KOPT-K1 (cell line): ENCODE data around the gene MINDY4.

Experiments
- H3K27ac ChIP-seq: fragments of 200-600 bp; sonication (generic); 2 replicates; pipeline ENCODE4 v1.5.1; 2016; ENCODE audit warnings: antibody characterized with exemption, mild to moderate bottlenecking, low read depth, low read length; ENCODE audit not compliant: poor library complexity, severe bottlenecking
- H3K36me3 ChIP-seq: fragments of 200-600 bp; sonication (generic); 2 replicates; pipeline ENCODE4 v1.5.1; 2017; ENCODE audit warnings: antibody characterized with exemption, mild to moderate bottlenecking, low read length, moderate library complexity; ENCODE audit not compliant: insufficient read depth
- H3K9me3 ChIP-seq: fragments of 200-600 bp; sonication (generic); 2 replicates; pipeline ENCODE4 v1.5.1; 2017; ENCODE audit warnings: antibody characterized with exemption, low read length, mild to moderate bottlenecking; ENCODE audit not compliant: insufficient read depth, poor library complexity, severe bottlenecking

MINDY4 gene

GRCh38 chr7:30752979-30753378, 18.2 kb upstream of the MINDY4 start:
- Histone ChIP-seq H3K9me3 (no peaks in the 10 kb centered on the region), H3K27ac (no peak overlapping the region), H3K36me3 (no peaks in the 10 kb centered on the region)

- no peak overlapping the region for H3K27ac ChIP-seq
- no peaks in the 10 kb centered on the region for H3K36me3 ChIP-seq
- no peaks in the 10 kb centered on the region for H3K9me3 ChIP-seq
These were observed 16.8 kb upstream of the MINDY4 start for GRCh38 chr7:30754315-30754877.

- H3K36me3 ChIP-seq, result no peaks in the 10 kb centered on the region
- no peak overlapping the region for H3K27ac ChIP-seq
- H3K9me3 ChIP-seq, result no peaks in the 10 kb centered on the region
These were observed 15.6 kb upstream of the MINDY4 start for GRCh38 chr7:30755384-30756154.

GRCh38 chr7:30757342-30757692, 13.9 kb upstream of the MINDY4 start:
- Histone ChIP-seq H3K9me3 (no peaks in the 10 kb centered on the region), H3K27ac (no peak overlapping the region), H3K36me3 (no peaks in the 10 kb centered on the region)

GRCh38 chr7:30760514-30761213, 10.6 kb upstream of the MINDY4 start:
- H3K9me3 ChIP-seq, result no peaks in the 10 kb centered on the region
- no peak overlapping the region for H3K27ac ChIP-seq
- no peaks in the 10 kb centered on the region for H3K36me3 ChIP-seq

GRCh38 chr7:30761214-30762156, 9.7 kb upstream of the MINDY4 start:
- Histone ChIP-seq H3K27ac (no peak overlapping the region), H3K36me3 (no peaks in the 10 kb centered on the region), H3K9me3 (no peaks in the 10 kb centered on the region)

- Histone ChIP-seq H3K36me3 (no peaks in the 10 kb centered on the region), H3K27ac (no peak overlapping the region), H3K9me3 (no peaks in the 10 kb centered on the region)
These were observed 6.9 kb upstream of the MINDY4 start for GRCh38 chr7:30764030-30764975.

- H3K36me3 ChIP-seq, result no peaks in the 10 kb centered on the region
- H3K9me3 ChIP-seq, result no peaks in the 10 kb centered on the region
- no peak overlapping the region for H3K27ac ChIP-seq
These were observed 5.8 kb upstream of the MINDY4 start for GRCh38 chr7:30765408-30765807.

GRCh38 chr7:30770845-30771173, 408 bp upstream of the MINDY4 start:
- Histone ChIP-seq H3K27ac (peak overlapping the region; percentile 22), H3K36me3 (no peaks in the 10 kb centered on the region), H3K9me3 (no peaks in the 10 kb centered on the region)

GRCh38 chr7:30771880-30772425, 736 bp downstream of the MINDY4 start:
- Histone ChIP-seq H3K27ac (peak overlapping the region; percentile 57), H3K9me3 (no peaks in the 10 kb centered on the region), H3K36me3 (no peaks in the 10 kb centered on the region)

- H3K27ac ChIP-seq, result no peak overlapping the region
- H3K36me3 ChIP-seq, result no peaks in the 10 kb centered on the region
- no peaks in the 10 kb centered on the region for H3K9me3 ChIP-seq
These were observed 1.8 kb downstream of the MINDY4 start for GRCh38 chr7:30772984-30773383.

GRCh38 chr7:30775992-30776391, 4.8 kb downstream of the MINDY4 start:
- Histone ChIP-seq H3K36me3 (no peaks in the 10 kb centered on the region), H3K27ac (no peak overlapping the region), H3K9me3 (no peaks in the 10 kb centered on the region)

GRCh38 chr7:30776971-30777370, 5.8 kb downstream of the MINDY4 start:
- Histone ChIP-seq H3K36me3 (no peaks in the 10 kb centered on the region), H3K9me3 (no peaks in the 10 kb centered on the region), H3K27ac (no peak overlapping the region)
